Activated naive CD8-positive, alpha-beta T cell (primary cell): ENCODE measurements around the gene AMBRA1.

Experiments
- H3K27ac Mint-ChIP-seq: one replicate; pipeline ENCODE4 v1.8.0; 2021; ENCODE audit warnings: mixed read lengths
- H3K27me3 Mint-ChIP-seq: one replicate; pipeline ENCODE4 v1.8.0; 2021; ENCODE audit warnings: mixed read lengths
- H3K36me3 Mint-ChIP-seq: one replicate; pipeline ENCODE4 v1.8.0; 2021; ENCODE audit warnings: mixed read lengths
- H3K4me1 Mint-ChIP-seq: one replicate; pipeline ENCODE4 v1.8.0; 2021; ENCODE audit warnings: low read depth, mixed read lengths
- H3K4me3 Mint-ChIP-seq: one replicate; pipeline ENCODE4 v1.8.0; 2021; ENCODE audit warnings: mild to moderate bottlenecking, mixed read lengths
- H3K9me3 Mint-ChIP-seq: one replicate; pipeline ENCODE4 v1.8.0; 2021; ENCODE audit warnings: low read depth, mixed read lengths

Gene AMBRA1

DNA sequence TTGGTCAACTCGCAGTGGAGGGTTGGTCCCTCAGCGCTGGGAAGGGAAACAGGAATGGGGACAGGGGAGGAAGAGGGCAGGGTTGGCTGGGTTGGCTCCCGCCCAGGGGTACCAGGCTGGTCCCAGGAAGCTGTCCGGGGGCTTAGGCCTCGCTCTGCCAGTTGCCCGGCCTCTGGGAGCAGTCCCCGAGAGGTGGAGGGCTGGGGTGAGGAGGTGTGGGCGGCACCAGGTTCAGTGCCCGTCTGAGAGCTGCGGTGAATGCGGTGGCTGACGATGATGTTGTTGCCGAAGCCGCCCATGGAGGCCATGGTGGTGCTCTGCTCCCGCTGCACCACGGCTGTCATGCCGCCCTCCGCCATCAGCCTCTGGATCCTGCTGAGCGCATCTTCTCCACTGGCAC is 196.3 kb downstream of the AMBRA1 start:
- H3K27ac Mint-ChIP-seq = no peak overlapping the region
- no peak overlapping the region for H3K4me3 Mint-ChIP-seq
- H3K27me3 Mint-ChIP-seq = peaks cover 5% of the 10 kb centered on the region
- H3K36me3 Mint-ChIP-seq = peaks cover 2% of the 10 kb centered on the region
- H3K9me3 Mint-ChIP-seq = no peaks in the 10 kb centered on the region
- H3K4me1 Mint-ChIP-seq = peaks cover 7% of the 10 kb centered on the region

- no peak overlapping the region for H3K27ac Mint-ChIP-seq
- H3K4me1 Mint-ChIP-seq = peaks cover 13% of the 10 kb centered on the region
- no peak overlapping the region for H3K4me3 Mint-ChIP-seq
- H3K27me3 Mint-ChIP-seq = peaks cover 5% of the 10 kb centered on the region
- H3K36me3 Mint-ChIP-seq = peaks cover 2% of the 10 kb centered on the region
- H3K9me3 Mint-ChIP-seq = no peaks in the 10 kb centered on the region
These were observed 200.1 kb downstream of the AMBRA1 start for GRCh38 chr11:46393759-46394158.

DNA sequence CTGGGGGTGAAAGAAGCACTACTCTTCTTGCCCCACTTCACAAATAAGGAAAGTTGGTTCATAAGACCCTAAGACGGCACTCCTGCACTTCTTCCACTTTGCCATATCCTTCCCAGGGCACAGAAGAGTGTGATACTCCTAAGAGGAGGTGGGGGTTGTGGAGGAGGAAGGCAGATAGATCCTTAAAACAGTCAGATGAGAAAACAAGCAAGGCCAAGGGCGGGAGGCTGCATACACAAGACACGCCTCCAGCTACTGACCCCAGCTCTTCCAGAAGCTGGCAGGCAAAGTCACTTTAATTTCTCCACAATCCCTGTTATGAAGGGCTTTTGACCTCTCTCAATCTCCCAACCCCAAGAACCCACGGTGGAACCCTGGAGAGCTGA is 200.6 kb downstream of the AMBRA1 start:
- Mint-ChIP-seq H3K27me3 (peaks cover 10% of the 10 kb centered on the region), H3K36me3 (peaks cover 2% of the 10 kb centered on the region), H3K4me3 (peak overlapping the region; percentile 78), H3K27ac (no peak overlapping the region), H3K4me1 (peaks cover 15% of the 10 kb centered on the region), H3K9me3 (no peaks in the 10 kb centered on the region)

GRCh38 chr11:46392421-46393230 is 201.2 kb downstream of the AMBRA1 start:
- H3K4me1 Mint-ChIP-seq = peaks cover 18% of the 10 kb centered on the region

DNA sequence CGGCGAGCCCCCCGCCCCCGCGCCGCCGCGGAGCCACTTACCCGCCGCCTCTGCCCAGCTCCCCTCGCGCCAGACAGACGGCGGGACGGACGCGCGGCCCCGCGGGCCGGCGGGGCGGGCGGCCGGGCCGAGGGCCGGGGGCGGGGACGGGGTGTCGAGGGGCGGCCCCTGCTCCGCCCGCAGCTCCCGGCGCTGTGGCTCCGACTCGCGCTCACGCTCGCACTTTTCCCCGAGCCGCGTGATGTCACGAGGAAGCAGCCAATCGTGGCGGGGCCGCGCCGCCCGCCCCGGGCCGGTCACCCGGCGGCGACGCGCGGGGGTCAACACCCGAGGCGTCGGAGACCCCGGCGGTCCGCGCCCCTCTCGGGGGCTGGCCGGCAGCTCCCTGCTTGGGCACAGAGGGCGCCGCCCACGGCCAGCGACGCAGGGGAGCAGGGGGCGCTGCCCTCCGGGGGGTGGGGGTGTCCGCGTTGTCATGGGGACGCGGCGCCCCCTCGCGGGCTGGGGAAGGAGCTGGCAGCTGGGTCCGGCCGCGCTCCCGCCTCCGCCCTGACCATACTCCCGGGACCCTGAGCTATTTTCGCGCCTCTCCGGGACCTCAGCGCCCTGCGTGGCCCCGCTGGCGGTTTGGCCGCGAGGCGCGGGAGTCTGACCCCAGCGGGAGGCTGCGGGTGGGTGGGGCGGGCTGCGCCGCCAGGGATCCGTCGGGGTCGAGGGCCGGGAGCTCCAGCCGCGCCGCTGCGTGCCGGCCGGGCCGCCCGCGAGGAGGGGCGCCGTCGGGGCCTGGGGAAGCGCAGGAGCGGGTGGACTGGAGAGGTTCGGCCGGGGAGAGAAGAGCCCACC is 202.0 kb downstream of the AMBRA1 start, which contains the start of gene CHRM4:
Gene CHRM4, minus strand, starts transcription at position 199 of the 843 bp plus-strand sequence. CDS start 5,219 bp downstream, outside the sequence.
- Mint-ChIP-seq H3K27ac (no peak within 1 kb of the TSS), H3K27me3 (peaks cover 17% of the 10 kb centered on the region)

More at GRCh38 chr11:46392421-46393230, 201.2 kb downstream of the AMBRA1 start:
- no peak overlapping the region for H3K27ac Mint-ChIP-seq
- H3K36me3 Mint-ChIP-seq = peaks cover 2% of the 10 kb centered on the region
- H3K27me3 Mint-ChIP-seq = peaks cover 12% of the 10 kb centered on the region
- peak overlapping the region; percentile 78 for H3K4me3 Mint-ChIP-seq
- no peaks in the 10 kb centered on the region for H3K9me3 Mint-ChIP-seq

GRCh38 chr11:46391186-46391577 is 202.6 kb downstream of the AMBRA1 start:
- Mint-ChIP-seq H3K36me3 (peaks cover 3% of the 10 kb centered on the region), H3K27me3 (peaks cover 23% of the 10 kb centered on the region), H3K27ac (no peak overlapping the region), H3K9me3 (no peaks in the 10 kb centered on the region), H3K4me3 (no peak overlapping the region), H3K4me1 (peaks cover 20% of the 10 kb centered on the region)

More for the DNA sequence above, 202.0 kb downstream of the AMBRA1 start, which contains the start of gene CHRM4:
- no peaks in the 10 kb centered on the region for H3K9me3 Mint-ChIP-seq
- peaks cover 20% of the 10 kb centered on the region for H3K4me1 Mint-ChIP-seq
- H3K36me3 Mint-ChIP-seq = no peaks in the 10 kb centered on the region
- peak within 1 kb of the TSS; percentile 78 for H3K4me3 Mint-ChIP-seq

DNA sequence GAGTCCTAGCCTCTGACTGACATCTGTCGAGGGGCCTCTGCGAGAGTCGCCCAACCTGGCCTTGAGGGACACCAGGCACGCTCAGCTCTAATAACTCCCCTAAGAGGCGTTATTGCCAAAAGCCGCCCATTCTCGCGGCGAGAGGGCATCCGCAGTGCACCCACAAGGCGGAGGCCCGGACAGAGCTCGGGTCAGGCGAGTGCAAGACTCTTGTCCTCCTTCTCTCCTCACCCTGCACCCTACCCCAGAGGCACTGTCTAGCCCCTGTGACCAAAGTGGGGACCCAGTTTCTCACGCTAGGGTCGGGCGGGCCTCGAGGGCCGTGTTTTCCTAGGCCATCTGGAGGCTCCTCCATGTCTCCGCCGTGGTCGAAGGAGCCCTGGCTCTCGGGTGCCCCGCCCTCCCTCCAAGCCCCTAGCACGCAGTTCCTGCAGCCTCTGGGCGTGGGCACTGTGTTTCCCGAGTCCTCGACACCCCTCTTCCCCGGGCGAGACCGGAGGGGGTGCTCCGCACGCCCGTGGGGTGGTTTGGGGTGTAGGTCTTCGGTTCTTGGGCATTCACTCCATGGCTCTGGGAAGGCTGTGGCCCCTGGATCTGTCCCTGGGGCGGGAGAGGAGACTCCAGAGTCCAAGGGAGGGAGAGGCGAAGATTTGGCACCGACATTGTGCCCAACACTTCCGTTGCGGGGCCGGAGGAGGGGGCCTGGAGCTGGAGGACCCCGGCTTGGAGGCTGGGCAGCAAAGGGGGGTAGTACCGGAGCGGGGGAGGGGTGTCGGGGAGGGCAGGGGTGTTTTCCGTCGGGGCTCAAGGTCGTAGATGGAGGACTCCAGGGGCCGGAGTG is 203.3 kb downstream of the AMBRA1 start:
- Mint-ChIP-seq H3K27me3 (peaks cover 25% of the 10 kb centered on the region), H3K9me3 (no peaks in the 10 kb centered on the region), H3K36me3 (peaks cover 3% of the 10 kb centered on the region), H3K4me1 (peaks cover 20% of the 10 kb centered on the region), H3K27ac (no peak overlapping the region), H3K4me3 (peak overlapping the region; percentile 57)

- Mint-ChIP-seq H3K27ac (no peak overlapping the region), H3K36me3 (peaks cover 3% of the 10 kb centered on the region), H3K27me3 (peaks cover 27% of the 10 kb centered on the region), H3K4me1 (peaks cover 20% of the 10 kb centered on the region), H3K9me3 (no peaks in the 10 kb centered on the region), H3K4me3 (peak overlapping the region; percentile 57)
These were observed 204.1 kb downstream of the AMBRA1 start for GRCh38 chr11:46389450-46390330.

DNA sequence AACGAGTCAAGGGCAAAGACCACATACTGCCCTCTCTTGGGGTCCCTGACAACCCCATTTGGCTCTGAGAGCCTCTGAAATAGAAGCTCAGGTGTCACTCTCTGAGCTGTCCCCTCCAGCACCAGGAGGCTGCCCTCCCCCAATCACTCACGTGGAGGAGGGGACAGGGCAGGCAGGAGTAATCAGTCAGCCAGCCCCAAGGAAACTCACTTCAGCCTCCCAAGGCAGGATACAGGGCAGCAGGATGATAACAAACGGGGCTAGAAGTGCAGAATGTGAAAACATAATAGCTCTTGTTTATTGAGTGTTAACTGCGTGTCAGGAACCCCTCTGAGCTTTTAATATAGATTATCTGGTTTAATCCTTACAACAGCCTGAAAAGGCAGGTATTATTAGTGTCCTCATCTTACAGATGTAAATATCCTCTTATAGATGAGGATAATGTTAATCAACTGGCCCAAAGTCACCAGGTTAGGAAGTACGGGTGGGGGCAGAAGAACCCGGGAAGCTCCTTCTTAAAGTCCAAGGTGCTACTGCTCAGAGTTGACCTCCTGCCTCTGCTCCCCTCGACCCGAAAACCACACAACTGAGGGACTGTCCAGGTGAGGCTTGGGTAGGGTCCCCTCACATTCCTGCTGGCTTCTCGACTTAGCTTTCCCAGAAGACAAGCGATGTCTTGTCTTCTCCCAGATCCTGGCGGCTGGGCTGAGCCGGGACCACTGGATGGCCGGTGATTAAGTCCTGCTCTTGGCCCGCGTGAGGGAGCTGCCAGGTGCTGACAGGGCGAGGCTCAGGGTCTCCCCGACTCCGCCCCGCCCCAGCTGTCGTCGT is 205.0 kb downstream of the AMBRA1 start:
- H3K36me3 Mint-ChIP-seq = peaks cover 3% of the 10 kb centered on the region
- peak overlapping the region; percentile 17 for H3K4me3 Mint-ChIP-seq
- H3K27me3 Mint-ChIP-seq = peaks cover 27% of the 10 kb centered on the region
- no peaks in the 10 kb centered on the region for H3K9me3 Mint-ChIP-seq
- no peak overlapping the region for H3K27ac Mint-ChIP-seq
- H3K4me1 Mint-ChIP-seq = peaks cover 20% of the 10 kb centered on the region

GRCh38 chr11:46387919-46388618 is 205.8 kb downstream of the AMBRA1 start:
- peaks cover 18% of the 10 kb centered on the region for H3K4me1 Mint-ChIP-seq
- H3K27me3 Mint-ChIP-seq = peaks cover 25% of the 10 kb centered on the region
- H3K27ac Mint-ChIP-seq = no peak overlapping the region
- H3K4me3 Mint-ChIP-seq = no peak overlapping the region
- peaks cover 3% of the 10 kb centered on the region for H3K36me3 Mint-ChIP-seq
- H3K9me3 Mint-ChIP-seq = no peaks in the 10 kb centered on the region

- H3K4me1 Mint-ChIP-seq = peaks cover 13% of the 10 kb centered on the region
- no peak overlapping the region for H3K27ac Mint-ChIP-seq
- no peaks in the 10 kb centered on the region for H3K9me3 Mint-ChIP-seq
- no peak overlapping the region for H3K4me3 Mint-ChIP-seq
- H3K36me3 Mint-ChIP-seq = peaks cover 3% of the 10 kb centered on the region
- H3K27me3 Mint-ChIP-seq = peaks cover 22% of the 10 kb centered on the region
These were observed 206.4 kb downstream of the AMBRA1 start for GRCh38 chr11:46387456-46387855.

DNA sequence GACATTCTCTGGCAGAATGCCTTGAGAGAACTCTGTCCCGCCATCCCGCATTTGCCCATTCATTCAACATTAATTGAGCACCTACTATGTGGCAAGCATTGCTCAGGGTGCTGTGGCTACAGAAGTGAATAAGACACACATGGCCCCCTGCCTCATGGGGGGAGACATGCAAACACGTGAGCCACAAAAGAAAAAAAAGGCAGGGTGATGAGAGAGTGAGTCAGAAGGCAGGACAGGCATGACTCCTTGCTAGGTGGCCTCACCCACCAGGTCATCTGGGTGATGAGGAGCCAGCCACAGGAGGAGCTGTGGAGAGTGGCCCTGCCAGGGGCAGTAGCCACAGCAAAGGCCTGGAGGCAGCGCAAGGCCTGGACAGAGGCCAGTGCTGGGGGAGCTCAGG is 207.1 kb downstream of the AMBRA1 start:
- H3K4me3 Mint-ChIP-seq = no peak overlapping the region
- peaks cover 16% of the 10 kb centered on the region for H3K4me1 Mint-ChIP-seq
- H3K27ac Mint-ChIP-seq = no peak overlapping the region
- no peaks in the 10 kb centered on the region for H3K9me3 Mint-ChIP-seq
- peaks cover 3% of the 10 kb centered on the region for H3K36me3 Mint-ChIP-seq
- peaks cover 22% of the 10 kb centered on the region for H3K27me3 Mint-ChIP-seq
